ENCODE results near the gene FBXO22.
A peak's percentile ranks its signal among the peaks of the same experiment; 100 is the strongest.
"Not testable (repeated sequence)": the region's sequence is repeated elsewhere in the genome, so short reads cannot be mapped to it uniquely, and the experiment has no call there.

Gene FBXO22

DNA sequence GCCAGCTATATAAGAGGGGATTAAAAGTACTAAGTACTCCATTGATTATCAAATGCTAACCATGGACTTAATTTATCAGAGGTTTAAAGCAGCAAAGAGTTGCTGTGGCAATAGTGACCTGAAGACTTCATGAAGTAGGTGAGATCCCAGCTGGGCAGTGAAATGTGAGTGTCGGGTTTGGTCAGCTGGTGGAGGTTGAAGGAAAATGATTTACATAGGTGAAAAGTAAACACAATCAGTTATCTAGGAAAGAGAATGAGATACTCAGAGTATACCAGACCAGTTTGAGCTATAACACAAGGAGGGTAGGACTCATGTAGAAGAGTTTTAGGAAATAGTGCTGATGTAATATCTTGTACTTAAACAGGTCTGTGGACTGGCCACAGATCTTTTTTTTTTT lies 16.5 kb upstream of the FBXO22 start:
- no peak for DNase-seq (ENCODE audit: low read depth in 2 of 2)
- no peak overlapping the region for H3K4me3 ChIP-seq (replicated peaks in 1 of 2; ENCODE audit: low read depth in 2 of 2, low read length in 2 of 2)
- TF ChIP-seq, protein P1, sequence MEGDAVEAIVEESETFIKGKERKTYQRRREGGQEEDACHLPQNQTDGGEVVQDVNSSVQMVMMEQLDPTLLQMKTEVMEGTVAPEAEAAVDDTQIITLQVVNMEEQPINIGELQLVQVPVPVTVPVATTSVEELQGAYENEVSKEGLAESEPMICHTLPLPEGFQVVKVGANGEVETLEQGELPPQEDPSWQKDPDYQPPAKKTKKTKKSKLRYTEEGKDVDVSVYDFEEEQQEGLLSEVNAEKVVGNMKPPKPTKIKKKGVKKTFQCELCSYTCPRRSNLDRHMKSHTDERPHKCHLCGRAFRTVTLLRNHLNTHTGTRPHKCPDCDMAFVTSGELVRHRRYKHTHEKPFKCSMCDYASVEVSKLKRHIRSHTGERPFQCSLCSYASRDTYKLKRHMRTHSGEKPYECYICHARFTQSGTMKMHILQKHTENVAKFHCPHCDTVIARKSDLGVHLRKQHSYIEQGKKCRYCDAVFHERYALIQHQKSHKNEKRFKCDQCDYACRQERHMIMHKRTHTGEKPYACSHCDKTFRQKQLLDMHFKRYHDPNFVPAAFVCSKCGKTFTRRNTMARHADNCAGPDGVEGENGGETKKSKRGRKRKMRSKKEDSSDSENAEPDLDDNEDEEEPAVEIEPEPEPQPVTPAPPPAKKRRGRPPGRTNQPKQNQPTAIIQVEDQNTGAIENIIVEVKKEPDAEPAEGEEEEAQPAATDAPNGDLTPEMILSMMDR (IDR thresholded peaks at IDR 0.05; ENCODE audit: low read depth, low read length), result no peak

DNA sequence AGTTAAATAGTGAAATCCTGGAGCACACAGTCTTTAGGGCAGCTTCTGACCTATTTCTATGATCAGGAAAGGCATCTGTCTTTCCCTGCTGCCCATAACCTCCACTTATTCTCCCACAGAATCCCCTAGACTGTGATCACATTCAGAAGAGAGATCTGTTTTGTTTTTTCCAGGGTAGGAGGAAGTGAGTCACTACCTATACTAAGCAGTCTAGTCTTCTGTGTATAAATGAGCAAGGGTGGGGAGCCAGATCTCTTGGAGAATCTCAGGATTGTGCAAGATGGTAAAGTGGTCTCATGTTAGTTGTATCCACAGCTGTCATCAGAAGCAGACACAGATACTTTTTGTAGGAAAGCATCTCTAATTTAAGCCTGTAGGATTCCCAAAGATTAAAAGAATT lies 11.8 kb upstream of the FBXO22 start:
- H3K4me3 ChIP-seq (replicated peaks in 1 of 2; ENCODE audit: low read depth in 2 of 2, low read length in 2 of 2), result no peak overlapping the region
- TF ChIP-seq, protein P1 (IDR thresholded peaks at IDR 0.05; ENCODE audit: low read depth, low read length), result no peak
- peak; percentile 77 to 94 for DNase-seq (ENCODE audit: low read depth in 2 of 2)

DNA sequence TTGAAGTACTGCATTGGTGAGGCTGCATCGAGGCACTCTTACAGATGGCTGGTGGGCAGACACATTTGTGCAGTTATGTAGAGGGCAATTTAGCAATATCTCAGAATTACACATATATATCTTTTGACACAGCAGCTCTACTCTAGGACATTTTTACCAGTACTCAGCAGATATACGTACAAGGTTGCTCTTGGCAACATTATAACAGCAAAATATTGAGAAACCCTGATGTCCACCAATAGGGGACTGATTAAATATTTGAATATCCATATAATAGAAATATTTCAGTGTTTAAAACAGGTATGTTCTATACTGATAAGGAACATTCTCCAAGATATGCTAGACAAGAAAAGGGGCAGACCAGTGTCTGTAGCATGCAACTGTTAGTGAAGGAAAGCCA lies 7.9 kb upstream of the FBXO22 start:
- TF ChIP-seq, protein P1 (IDR thresholded peaks at IDR 0.05; ENCODE audit: low read depth, low read length), result no peak
- H3K4me3 ChIP-seq (replicated peaks in 1 of 2; ENCODE audit: low read depth in 2 of 2, low read length in 2 of 2), result no peak overlapping the region
- no peak for DNase-seq (ENCODE audit: low read depth in 2 of 2)

DNA sequence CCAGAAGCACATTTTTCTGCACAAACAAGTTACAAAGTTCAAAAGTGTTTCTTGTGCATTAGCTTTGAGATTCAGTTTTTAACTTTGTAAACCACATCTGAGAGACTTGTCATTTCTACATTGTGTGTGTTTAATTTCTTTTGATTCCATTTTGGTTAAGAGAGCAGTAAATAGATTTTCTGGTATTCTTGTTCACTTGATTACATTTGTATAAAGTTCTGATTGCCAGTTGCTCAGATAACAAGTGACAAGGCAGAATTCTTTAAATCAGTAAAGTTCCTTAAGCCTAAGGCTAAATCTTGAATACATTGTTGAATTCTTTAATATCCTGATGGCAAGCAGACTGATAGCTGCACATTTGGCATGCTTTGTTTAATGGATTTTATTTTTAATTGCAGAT lies 3.1 kb upstream of the FBXO22 start:
- no peak for DNase-seq (ENCODE audit: low read depth in 2 of 2)
- TF ChIP-seq, protein P1 (IDR thresholded peaks at IDR 0.05; ENCODE audit: low read depth, low read length), result no peak
- H3K4me3 ChIP-seq (replicated peaks in 1 of 2; ENCODE audit: low read depth in 2 of 2, low read length in 2 of 2), result no peak overlapping the region

DNA sequence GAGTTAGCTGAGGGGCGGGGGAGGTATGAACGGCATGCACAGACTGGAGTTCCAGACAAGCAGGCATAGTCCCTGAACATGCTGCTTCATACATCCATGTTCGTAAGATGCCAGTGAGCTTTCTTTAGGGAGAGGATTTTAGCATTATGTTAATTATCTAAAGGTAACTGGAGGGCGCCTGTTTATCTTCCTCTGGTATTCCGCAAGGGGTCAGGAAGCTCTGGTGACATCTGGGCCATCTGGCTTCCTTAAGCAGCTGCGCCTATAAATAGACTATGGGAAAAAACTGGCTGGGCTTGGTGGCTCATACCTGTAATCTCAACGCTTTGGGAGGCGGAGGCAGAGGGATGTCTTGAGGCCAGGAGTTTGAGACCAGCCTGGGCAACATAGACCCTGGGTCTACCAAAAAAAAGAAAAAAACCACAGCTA lies 1.5 kb upstream of the FBXO22 start:
- TF ChIP-seq, protein P1 (IDR thresholded peaks at IDR 0.05; ENCODE audit: low read depth, low read length), result no peak
- no peak overlapping the region for H3K4me3 ChIP-seq (replicated peaks in 1 of 2; ENCODE audit: low read depth in 2 of 2, low read length in 2 of 2)
- peak in 1 of 2 donors; percentile 13 for DNase-seq (ENCODE audit: low read depth in 2 of 2)

DNA sequence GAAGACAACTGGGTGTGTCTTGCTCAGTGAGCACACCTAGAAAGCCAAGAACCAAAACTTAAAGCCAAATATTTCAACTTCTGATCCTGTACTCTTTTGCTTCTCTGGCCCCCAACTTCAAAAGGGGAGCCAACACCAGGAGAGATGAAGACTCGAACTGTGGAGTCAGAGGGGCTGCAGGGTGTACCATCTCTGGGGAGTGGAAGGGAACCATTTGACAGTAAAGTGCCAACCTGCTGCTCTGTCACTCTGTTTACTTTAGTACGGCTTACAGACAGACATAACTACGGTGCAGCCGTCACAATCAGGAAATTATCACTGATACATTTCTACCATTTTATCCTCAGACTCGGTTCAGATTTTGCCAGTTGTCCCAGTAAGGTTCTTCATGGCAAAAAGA lies 1.6 kb downstream of the FBXO22 start:
- H3K4me3 ChIP-seq (replicated peaks in 1 of 2; ENCODE audit: low read depth in 2 of 2, low read length in 2 of 2), result no peak overlapping the region
- TF ChIP-seq, protein P1 (IDR thresholded peaks at IDR 0.05; ENCODE audit: low read depth, low read length), result no peak
- DNase-seq (ENCODE audit: low read depth in 2 of 2), result no peak

DNA sequence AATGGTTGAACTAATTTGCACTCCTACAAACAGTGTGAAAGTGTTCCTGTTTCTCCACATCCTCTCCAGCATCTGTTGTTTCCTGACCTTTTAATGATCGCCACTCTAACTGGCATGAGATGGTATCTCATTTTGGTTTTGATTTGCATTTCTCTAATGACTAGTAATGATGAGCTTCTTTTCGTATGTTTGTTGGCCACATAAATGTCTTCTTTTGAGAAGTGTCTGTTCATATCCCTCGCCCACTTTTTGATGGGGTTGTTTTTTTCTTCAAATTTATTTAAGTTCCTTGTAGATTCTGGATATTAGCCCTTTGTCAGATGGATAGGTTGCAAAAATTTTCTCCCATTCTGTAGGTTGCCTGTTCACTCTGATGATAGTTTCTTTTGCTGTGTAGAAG lies 6.7 kb downstream of the FBXO22 start:
- not testable (repeated sequence) for DNase-seq (ENCODE audit: low read depth in 2 of 2); H3K4me3 ChIP-seq (replicated peaks in 1 of 2; ENCODE audit: low read depth in 2 of 2, low read length in 2 of 2)

All from cardiac fibroblast (primary cell).